Inferior parietal cortex (tissue), 1 donor: ENCODE results near the gene PVRIG.
"Not testable (repeated sequence)": the region's sequence is repeated elsewhere in the genome, so short reads cannot be mapped to it uniquely, and the experiment has no call there.

ENCODE experiments used
- DNase-seq: peaks from one replicate; pipeline ENCODE4 v3.0.0-alpha.2; 2016; ENCODE audit errors: extremely low spot score

PVRIG gene

DNA sequence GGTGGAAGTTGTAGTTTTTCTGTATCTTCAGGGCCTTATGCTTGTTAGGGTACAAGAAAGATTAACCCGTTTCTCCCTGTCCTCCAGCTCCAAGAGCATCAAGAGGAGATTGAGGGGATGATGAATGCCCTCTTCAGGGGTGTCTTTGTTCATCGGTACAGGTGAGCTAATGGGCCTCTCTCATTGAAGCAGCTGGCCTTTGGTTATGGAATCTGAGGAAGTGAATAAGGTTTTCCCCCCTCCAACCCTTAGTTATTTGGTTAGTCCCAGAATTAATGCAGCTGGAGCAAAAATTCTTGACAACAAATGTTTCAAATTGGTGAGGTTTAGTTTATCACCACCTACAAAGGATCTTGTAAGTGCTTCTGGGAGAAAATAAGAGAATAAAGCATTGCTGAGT, 24.5 kb upstream of the PVRIG start:
- DNase-seq = no peak

DNA sequence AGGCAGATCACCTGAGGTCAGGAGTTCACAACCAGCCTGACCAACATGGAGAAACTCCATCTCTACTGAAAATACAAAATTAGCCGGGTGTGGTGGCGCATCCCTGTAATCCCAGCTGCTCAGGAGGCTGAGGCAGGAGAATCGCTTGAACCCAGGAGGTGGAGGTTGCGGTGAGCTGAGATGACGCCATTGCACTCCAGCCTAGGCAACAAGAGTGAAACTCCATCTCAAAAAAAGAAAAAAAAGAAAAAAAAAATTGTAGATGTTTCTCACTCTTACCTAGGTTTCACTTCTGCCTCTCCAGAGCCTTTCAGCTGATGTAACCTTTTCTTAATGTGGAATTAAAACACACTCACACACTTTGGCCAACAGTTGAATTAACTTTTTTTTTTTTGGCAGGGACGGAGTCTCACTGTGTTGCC, 23.8 kb upstream of the PVRIG start:
- not testable (repeated sequence) for DNase-seq

DNA sequence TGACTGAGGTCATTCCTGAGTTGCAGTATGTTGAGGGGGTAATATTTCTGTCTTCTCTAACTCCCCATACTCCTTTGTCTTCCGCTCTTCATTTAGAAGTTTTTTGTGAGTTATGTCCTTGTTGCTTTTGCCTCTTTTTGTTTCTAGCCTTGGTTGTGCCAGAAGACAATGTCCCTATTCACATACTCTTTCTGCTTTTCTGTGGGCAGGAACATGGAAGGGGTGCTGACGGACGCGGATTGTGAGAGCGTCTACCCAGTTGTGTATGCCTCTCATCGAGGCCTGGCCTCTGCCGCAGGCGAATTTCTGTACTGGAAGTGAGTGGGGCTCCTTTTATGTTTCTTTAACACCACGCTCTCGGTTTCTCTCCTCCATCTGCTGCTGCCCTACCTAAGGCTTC, 21.5 kb upstream of the PVRIG start:
- DNase-seq = no peak

DNA sequence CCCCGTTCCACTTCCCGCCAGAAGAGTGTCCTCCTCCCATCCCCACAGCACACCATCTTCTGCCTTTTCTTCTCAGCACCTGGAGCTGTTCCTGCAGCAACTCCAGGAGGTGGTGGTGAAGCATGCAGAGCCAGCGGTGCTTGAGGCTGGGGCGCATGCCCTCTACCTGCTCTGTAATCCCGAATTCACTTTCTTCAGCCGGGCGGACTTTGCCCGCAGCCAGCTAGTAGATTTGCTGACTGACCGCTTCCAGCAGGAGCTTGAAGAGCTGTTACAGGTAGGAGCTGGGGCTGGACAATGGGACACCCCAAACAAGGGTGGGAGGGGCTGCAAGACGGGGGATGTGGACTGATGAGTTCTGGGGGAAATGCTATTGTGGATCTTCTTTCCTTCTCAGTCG, 19.1 kb upstream of the PVRIG start:
- DNase-seq = no peak

DNA sequence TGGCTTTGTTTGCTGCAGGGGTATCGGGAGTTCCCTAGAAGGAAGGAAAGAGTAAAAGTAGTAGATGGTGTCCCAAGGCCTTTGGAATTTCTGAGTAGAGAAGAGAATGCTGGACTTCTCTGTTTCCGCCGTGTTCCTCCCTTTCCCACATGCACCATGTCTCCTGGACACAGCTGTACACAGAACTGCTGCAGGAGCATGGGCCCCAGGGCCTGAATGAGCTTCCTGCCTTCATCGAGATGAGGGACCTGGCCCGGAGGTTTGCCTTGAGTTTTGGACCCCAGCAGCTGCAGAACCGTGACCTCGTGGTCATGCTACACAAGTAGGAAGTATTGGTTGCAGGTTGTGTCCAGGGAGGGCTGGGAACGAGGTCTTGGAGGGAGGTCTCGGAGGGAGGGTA, 15.3 kb upstream of the PVRIG start:
- DNase-seq = no peak

DNA sequence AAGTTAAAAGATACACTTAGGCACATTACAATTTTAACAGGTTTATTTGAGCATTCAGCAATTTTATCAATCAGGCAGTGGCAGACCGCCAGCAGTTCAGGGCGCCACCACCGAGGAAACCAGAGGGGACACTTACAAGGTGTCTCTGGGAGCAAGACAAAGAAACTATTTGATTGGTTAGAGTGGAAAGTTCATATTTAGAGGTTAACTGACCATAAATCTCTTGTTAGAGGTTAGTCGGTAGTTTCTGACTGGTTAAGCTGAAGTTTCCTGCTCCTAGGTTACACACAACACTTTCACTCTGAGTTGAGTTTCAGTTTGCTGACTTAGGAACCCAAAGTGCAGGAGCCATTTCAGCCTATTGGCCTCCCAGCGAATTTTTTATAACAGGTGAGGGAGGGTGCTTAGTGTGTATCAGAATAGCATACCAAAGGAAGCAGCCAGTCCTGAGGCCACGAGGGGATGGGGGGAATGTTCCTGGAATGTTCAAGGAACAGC, 10.8 kb upstream of the PVRIG start:
- no peak for DNase-seq

DNA sequence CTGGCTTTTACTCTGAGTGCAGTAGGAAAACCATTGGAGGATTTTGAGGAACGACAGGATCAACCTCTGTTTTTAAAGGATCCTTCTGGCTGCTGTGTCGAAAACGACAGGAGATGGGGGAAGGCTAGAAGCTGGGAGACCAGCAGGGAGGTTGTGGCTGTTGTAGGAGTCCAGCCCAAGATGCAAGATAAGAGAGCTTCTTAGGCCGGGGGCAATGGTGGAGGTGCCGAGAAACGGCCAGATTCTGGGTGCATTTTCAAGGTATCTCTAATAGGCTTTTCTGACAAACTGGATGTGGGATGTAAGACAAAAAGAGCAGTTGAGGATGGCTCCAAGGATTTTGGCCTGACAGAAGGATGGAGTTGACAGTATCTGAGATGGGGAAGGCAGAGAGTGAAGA, 10.3 kb upstream of the PVRIG start:
- no peak for DNase-seq

DNA sequence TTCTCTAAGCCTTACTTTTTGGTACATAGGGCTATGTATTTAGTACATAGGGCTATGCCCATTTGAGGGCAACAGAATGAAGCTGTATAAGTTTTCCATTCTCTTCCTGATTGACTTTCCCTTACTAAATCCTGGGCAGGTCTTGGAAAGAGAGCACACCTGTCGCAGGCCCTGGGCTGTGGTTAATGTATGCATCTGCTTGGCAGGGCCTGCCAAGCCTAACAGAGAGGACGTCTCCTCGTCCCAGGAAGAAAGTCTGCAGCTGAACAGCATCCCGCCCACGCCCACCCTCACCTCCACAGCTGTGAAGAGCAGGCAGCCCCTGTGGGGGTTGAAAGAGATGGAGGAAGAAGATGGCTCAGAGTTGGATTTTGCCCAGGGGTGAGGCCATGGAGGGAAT, 8.9 kb upstream of the PVRIG start:
- DNase-seq = no peak

DNA sequence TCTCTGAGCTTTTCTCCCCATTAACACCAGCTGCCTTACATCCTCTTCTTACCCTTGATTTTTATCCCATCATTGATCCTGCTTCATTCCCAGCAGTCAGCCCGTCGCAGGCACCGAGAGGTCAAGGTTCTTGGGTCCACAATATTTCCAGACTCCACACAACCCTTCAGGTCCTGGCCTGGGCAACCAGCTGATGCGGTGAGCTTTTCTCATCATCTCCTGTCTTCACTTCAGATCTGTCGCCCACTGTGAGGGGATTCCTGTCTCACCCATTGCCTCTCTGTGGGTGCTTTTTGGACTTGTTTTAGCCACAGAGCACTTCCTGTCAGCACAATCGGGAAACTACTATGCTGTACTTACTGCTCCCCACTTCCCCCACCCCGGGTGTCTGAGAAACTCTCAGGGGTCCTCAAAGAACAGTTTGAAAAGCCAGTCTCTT, 8.4 kb upstream of the PVRIG start:
- DNase-seq = no peak

DNA sequence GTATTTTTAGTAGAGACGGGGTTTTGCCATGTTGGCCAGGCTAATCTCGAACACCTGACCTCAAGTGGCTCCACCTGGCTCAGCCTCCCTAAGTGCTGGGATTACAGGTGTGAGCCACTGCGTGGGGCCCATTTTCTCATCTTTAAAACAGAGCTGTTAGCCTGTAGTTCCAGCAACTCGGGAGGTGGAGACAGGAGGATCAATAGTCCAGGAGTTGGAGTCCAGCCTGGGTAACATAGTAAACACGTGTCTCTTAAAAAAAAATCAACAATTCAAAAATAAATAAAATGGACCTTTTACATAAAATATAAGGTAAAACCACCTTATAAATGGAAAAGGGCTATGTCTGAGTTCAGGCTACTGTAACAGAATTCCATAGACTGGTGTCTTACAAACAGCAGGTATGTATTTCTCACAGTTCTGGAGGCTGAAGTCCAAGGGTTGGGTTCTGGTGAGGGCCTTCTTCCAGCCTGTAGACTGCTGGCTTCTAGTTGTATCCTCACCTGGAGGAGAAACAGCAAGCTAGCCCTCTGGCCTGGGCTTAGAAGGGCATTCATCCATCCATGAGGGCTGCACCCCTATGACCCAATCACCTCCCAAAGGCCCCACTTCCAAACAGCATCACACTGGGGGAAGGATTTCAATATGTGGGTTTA, 7.0 kb upstream of the PVRIG start:
- DNase-seq = no peak

DNA sequence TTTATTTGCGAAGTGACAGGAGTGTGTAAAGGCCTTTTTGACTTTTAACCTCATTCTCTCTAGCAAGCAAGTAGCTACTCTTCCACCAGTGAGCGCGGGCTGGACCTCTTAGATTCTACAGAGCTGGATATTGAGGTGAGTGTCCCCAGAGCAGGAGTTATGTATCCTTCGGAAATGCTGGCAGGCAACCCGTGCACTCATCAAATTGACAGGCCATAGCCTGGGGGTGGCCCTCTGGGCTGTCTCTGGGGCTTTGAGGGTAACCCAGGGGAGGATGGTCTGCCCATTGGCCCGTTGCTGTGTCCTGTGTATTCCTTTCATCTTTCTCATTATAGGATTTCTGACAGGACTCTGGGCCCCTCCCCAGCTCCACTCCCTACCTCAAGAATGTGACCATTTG, 6.1 kb upstream of the PVRIG start:
- no peak for DNase-seq

DNA sequence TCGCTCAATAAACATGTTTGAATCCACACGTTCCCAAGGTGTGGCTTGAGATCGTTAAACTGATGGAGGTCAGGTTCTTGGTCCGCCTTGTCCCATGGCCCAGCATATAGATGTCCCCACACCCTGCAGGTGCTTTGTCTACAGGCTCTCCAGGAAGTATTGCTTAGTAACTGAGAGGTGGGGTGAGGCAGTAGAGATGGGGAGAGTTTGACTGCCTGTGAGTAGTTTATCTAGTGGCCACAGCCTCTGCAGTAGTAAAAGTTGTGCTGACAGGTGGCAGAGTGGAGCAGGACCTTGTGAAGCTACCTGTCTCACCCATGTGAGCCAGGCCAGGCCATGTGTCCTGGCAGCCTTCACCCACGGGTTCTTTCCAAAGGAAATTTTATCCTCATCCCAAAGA, 5.4 kb upstream of the PVRIG start:
- DNase-seq = not testable (repeated sequence)

DNA sequence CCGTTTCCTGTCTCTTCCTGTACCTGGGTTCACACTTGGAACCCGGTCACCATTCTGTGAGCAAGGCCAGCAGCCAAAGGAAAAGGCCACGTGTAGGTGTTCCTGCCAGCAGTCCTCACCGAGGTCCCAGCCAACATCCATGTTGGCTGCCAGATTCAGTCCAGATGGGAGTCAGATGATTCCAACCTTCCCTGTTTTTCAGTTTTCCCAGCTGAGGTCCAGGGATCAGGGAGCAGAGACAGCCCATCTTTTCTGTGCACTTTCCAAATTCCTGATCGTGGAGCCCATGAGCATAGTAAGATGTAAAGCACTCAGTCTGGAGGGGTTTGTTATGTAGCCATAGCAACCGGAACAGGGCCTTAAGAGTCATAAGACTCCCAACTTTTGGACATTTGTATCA, 3.9 kb upstream of the PVRIG start:
- DNase-seq = no peak

DNA sequence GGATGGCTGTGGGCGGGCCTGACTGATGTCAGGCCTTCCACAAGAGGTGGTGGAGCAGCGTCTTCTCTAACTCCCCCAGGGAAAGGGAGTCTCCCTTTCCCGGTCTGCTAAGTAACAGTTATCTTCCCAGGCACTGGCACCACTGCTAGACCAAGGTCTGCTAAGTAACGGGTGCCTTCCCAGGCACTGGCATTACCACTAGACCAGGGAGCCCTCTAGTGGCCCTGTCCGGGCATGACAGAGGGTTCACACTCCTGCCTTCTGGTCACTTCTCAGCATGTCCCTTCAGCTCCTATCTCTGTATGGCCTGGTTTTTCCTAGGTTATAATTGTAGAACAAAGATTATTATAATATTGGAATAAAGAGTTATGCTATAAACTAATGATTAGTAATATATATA, 1.8 kb upstream of the PVRIG start:
- DNase-seq = not testable (repeated sequence)

DNA sequence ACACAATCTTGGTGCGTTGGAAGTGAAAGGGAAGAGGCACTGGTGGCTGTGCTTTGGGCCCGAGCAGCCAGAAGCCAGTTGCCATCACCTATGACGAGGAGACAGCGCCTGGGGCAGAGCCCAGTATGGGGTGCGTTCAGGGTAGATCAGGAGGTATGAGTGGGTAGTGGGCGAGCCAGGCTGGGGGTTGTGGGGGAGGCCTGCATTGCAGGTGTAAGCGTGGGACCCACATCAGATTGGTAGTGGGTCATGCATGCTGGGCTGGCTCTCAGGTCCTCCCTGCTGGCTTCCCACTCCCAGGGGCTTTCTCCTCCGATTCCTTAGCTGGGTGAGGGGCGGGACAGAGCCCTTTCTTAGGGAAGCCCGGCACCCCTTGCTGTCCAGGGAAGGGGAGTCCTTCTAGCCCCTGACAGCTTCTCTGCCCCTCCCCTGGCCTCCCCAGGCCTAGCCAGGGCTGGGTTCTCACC, 445 bp upstream of the PVRIG start:
- no peak for DNase-seq

DNA sequence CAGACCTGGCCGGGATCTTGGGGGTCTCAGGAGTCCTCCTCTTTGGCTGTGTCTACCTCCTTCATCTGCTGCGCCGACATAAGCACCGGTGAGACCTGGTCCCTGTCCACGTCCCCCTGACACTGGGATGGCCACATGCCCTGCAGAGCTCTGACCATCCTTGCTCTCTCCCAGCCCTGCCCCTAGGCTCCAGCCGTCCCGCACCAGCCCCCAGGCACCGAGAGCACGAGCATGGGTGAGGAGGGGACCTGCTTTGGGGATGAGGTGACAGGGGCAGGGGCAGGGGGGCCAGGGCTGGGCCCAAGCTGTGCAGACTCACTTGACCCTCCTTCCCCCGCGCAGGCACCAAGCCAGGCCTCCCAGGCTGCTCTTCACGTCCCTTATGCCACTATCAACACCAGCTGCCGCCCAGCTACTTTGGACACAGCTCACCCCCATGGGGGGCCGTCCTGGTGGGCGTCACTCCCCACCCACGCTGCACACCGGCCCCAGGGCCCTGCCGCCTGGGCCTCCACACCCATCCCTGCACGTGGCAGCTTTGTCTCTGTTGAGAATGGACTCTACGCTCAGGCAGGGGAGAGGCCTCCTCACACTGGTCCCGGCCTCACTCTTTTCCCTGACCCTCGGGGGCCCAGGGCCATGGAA, 959 bp downstream of the PVRIG start:
- DNase-seq = no peak

DNA sequence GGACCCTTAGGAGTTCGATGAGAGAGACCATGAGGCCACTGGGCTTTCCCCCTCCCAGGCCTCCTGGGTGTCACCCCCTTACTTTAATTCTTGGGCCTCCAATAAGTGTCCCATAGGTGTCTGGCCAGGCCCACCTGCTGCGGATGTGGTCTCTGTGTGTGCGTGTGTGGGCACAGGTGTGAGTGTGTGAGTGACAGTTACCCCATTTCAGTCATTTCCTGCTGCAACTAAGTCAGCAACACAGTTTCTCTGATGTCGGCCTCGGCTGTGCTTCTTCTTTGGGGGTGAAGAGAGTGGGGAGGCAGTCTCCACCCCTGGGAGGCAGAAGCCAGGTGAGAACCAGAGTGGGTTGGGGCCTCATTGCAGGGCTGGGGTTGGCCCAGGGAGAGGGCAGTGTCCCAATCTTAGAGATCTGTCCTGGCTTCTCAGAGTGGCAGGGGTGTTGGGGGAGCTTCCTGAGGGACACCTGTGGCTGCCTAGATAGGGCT, 1.5 kb downstream of the PVRIG start:
- DNase-seq = no peak

DNA sequence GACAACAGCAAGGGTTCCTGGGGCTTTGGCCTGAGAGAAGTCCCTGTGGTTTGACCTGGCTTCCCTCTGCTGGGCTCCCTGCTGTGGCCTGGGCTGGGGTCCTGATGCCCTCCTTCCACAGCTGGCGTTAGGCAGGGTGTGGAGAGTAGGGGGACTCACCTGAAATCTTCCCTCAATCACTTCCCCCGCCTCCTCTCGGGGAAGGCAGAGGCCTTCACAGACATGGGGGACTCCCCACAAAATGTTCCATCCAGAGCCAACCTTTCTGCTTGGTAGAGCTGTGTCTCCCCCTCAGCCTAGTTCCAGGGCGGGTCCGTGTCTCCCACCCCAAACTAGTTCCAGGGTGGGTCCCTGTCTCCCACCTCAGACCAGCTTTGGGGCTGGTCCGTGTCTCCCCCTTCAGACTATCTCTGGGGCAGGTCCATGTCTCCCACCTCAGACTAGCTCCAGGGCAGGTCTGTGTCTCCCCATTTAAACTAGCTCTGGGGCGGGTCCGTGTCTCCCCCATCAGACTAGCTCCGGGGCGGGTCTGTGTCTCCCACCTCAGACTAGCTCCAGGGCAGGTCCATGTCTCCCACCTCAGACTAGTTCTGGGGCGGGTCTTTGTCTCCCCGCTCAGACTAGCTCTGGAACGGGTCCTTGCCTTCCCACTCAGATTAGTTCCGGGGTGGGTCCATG, 2.2 kb downstream of the PVRIG start:
- DNase-seq = no peak

DNA sequence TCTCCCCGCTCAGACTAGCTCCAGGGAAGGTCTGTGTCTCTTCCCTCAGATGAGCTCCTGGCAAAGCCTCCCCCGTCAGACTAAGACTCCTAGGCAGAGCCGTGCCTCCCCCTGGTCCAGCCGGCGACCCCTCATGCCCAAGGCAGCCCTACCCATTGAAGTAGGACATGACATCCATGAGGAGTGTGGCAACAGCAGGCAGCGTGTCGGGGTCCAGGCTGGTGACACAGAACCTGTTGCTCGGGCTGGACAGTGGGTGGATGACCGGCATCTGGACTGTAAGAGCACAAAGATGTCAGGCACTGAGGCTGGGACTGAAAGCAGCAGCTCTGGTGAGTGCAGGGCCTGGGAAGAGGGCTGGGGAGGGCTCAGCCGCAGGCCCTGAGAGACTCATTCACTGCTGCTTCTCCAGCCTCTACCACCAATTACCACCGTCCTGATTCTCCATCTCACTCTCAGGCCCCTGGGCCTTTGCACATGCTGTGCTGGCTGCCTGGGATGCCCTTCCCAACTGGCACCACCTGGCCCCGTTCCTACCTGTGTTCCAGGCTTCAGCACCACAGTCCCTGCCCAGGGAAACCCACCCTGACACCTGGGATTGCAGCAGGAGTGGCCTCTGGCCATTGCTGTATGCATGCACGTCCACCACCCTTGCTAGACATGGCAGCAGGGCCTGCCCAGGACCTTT, 2.8 kb downstream of the PVRIG start:
- DNase-seq = no peak

DNA sequence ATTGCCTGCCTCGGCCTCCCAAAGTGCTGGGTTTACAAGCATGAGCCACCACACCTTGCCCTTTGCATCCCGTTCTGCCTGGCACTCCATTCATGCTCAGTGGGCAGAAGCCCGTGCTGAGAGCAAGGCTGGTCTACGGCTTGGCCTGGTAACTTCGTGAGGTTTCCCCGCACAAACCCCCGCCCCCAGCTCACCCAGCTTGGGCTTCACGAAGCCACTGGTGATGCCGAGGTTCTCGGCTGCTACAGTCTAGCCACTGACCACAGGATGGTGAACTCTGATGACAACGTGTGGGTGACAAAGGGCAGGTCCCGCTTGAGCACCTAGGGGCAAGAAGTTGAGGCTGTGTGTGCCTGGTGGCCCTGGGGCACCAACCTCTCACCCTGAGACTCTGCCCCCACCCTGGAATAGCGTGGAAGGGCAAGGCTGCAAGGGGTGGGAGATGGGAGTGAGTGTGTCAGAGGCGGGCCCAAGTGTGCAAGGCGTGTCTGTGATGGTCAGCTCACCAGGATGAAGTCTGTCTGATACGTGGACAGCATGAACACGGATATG, 3.7 kb downstream of the PVRIG start:
- DNase-seq = not testable (repeated sequence)

DNA sequence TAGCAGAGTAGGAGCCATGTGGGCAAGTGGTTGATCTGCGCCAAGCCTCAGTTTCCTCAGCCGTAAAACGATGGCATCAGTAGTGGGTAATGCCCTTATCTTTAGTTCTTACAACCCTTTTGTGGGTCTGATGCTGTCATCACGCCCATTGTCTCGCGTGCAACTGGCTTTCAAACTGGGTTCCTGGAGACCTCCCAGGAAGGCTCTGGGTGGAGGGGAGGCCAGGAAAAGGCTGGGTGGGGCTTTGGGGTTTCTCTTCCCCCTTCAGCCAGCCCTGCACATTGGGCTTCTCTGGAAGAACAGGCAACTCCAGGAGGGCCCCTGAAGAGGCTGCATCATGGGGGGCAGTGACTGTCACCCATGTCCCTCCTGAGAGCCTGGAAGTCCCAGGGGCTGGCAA, 5.1 kb downstream of the PVRIG start:
- not testable (repeated sequence) for DNase-seq
